Lung (tissue), 12 donors: ENCODE data around the gene ATP5MC3. TPM values are rescaled to one million over a fixed set of nuclear protein-coding genes. Genes with fewer than 3 reads are reported as not detected.

Experiments
- ATAC-seq: fragments of 200-7000 bp; cut with Tn5 transposase; one replicate; pipeline ENCODE4 v1.9.1; 2020; ENCODE audit warnings: moderate number of reproducible peaks; ENCODE audit not compliant: insufficient read depth, low FRiP score
- DNase-seq, 3 donors: peaks; one replicate each; pipeline ENCODE4 v3.0.0-alpha.2; 2013 to 2017
- H3K27ac ChIP-seq, 2 donors: one replicate each; pipeline ENCODE4 v1.5.1; 2013; ENCODE audit warnings: mild to moderate bottlenecking in 2 of 2, moderate library complexity in 2 of 2, control low read depth in 1 of 2, inconsistent platforms in 1 of 2, low read depth in 1 of 2, low read length in 1 of 2
- H3K27me3 ChIP-seq, 3 donors: one replicate each; pipeline ENCODE4 v1.5.1; 2013; ENCODE audit warnings: low read length in 2 of 3; ENCODE audit not compliant: control insufficient read depth in 3 of 3, insufficient read depth in 3 of 3
- H3K36me3 ChIP-seq, 4 donors: one replicate each; pipeline ENCODE4 v1.5.1; 2013; ENCODE audit warnings: low read length in 4 of 4, mild to moderate bottlenecking in 1 of 4, moderate library complexity in 1 of 4; ENCODE audit not compliant: control insufficient read depth in 4 of 4, insufficient read depth in 4 of 4
- H3K4me1 ChIP-seq, 5 donors: one replicate each; pipeline ENCODE4 v1.5.1; 2013; ENCODE audit warnings: low read length in 5 of 5, mild to moderate bottlenecking in 2 of 5, moderate library complexity in 1 of 5; ENCODE audit not compliant: control insufficient read depth in 5 of 5, insufficient read depth in 5 of 5
- H3K4me3 ChIP-seq: one replicate; pipeline ENCODE4 v1.5.1; 2013; ENCODE audit warnings: mild to moderate bottlenecking, control low read depth, moderate library complexity
- H3K9ac ChIP-seq, 2 donors: one replicate each; pipeline ENCODE4 v1.5.1; 2013; ENCODE audit warnings: low read length in 2 of 2, control low read depth in 1 of 2; ENCODE audit not compliant: insufficient read depth in 1 of 2
- H3K9me3 ChIP-seq, 4 donors: one replicate each; pipeline ENCODE4 v1.5.1; 2013; ENCODE audit warnings: low read length in 3 of 4, mild to moderate bottlenecking in 1 of 4, moderate library complexity in 1 of 4; ENCODE audit not compliant: control insufficient read depth in 4 of 4, insufficient read depth in 3 of 4
- CTCF ChIP-seq: IDR thresholded peaks from 2 replicates; pipeline ENCODE4 v1.5.1; 2012; ENCODE audit warnings: mild to moderate bottlenecking; ENCODE audit errors: control extremely low read depth, extremely low read depth
- WGBS, 2 donors: extraction: QIAGEN DNeasy Blood & Tissue Kit; methylation state at CpG; one replicate each; pipeline ENCODE4 v1.1.7; 2013; 5-methylcytosine and 5-hydroxymethylcytosine counted together
- polyA plus RNA-seq, 2 donors: library from polyadenylated mRNA; stranded (reverse); fragments of 200-250 nt; gene quantifications; one replicate each; pipeline ENCODE4 v1.2.1, GENCODE V29; 2013
- total RNA-seq, 2 donors: library from RNA; depleted of rRNA in 1 of 2; stranded (reverse); fragments of >200 nt in 1 of 2; gene quantifications; one replicate each; pipeline ENCODE4 v1.2.1, GENCODE V29; 2014 to 2021
- donor health status: control.
- donor health status: control.
- donor health status: Bipolar disorder and iron deficiency.
- donor health status: healthy.
- donor health status: DM: yes; HTN: yes; CAD: no.

Gene ATP5MC3
- total and polyA plus RNA-seq, 4 donors: 72.0 to 255 (median 177) TPM

- Histone ChIP-seq H3K36me3 (peaks cover 6 to 21% (median 15%) of the 10 kb centered on the region in 4 donors), H3K27ac (no peak overlapping the region), H3K4me1 (peaks cover 0 to 6% (median 1%) of the 10 kb centered on the region in 5 donors), H3K9me3 (no peaks in the 10 kb centered on the region), H3K27me3 (no peaks in the 10 kb centered on the region), H3K4me3 (no peak overlapping the region), H3K9ac (no peak overlapping the region)
- 81 to 92% methylated on average over 2 of the region's 2 CpGs for WGBS, 2 donors
- ATAC-seq: no peak
- no peak for DNase-seq
- no peak for TF ChIP-seq CTCF
Observed at GRCh38 chr2:175175320-175175719, 6.2 kb downstream of the ATP5MC3 start.

GRCh38 chr2:175170659-175171304 lies 10.7 kb downstream of the ATP5MC3 start:
- no peak for ATAC-seq
- H3K36me3 ChIP-seq: peaks cover 2 to 4% (median 3%) of the 10 kb centered on the region in 4 donors

GRCh38 chr2:175169191-175169590 lies 12.3 kb downstream of the ATP5MC3 start:
- ATAC-seq: no peak
- peaks cover 0 to 4% (median 2%) of the 10 kb centered on the region in 4 donors for H3K36me3 ChIP-seq

More at GRCh38 chr2:175170659-175171304, 10.7 kb downstream of the ATP5MC3 start:
- Histone ChIP-seq H3K9me3 (no peaks in the 10 kb centered on the region), H3K27me3 (no peaks in the 10 kb centered on the region), H3K27ac (no peak overlapping the region), H3K9ac (no peak overlapping the region), H3K4me3 (no peak overlapping the region), H3K4me1 (peaks cover 0 to 17% (median 4%) of the 10 kb centered on the region in 5 donors)
- 88 to 95% methylated on average over 3 of the region's 3 CpGs for WGBS, 2 donors
- no peak for TF ChIP-seq CTCF
- DNase-seq: no peak

More at GRCh38 chr2:175169191-175169590, 12.3 kb downstream of the ATP5MC3 start:
- no peak overlapping the region for H3K4me3 ChIP-seq
- no peaks in the 10 kb centered on the region for H3K9me3 ChIP-seq
- H3K27me3 ChIP-seq: no peaks in the 10 kb centered on the region
- peaks cover 0 to 19% (median 3%) of the 10 kb centered on the region in 5 donors for H3K4me1 ChIP-seq
- no peak overlapping the region for H3K27ac ChIP-seq
- H3K9ac ChIP-seq: peak overlapping the region in 1 of 2 donors; percentile 90
- 52 to 60% methylated on average over 3 of the region's 3 CpGs for WGBS, 2 donors
- DNase-seq: peak in 1 of 3 donors; percentile 8
- no peak for TF ChIP-seq CTCF
